ENCODE measurements around the gene RIN3. TPM values are rescaled to one million over a fixed set of nuclear protein-coding genes. Genes with fewer than 3 reads are reported as not detected.

Gene RIN3
- total RNA-seq, 4 donors from 2014 or later = 3.0 to 8.7 (median 7.5) TPM

- intact Hi-C loops (cut with DNase I; ENCODE audit: low total_unique reads) = no loop called here
- H3K4me3 ChIP-seq (ENCODE audit: low read depth, poor library complexity, severe bottlenecking) = no peak overlapping the region
- DNase-seq (ENCODE audit: low spot score in 2 of 2) = no peak
- 82 to 85% methylated on average over 4 of the region's 4 CpGs for WGBS, 2 donors
- TF ChIP-seq CTCF (IDR thresholded peaks at IDR 0.05) (no peak), POLR2A (IDR thresholded peaks at IDR 0.05) (no peak)
These were observed 42.7 kb downstream of the RIN3 start for GRCh38 chr14:92556255-92556741.

- WGBS, 2 donors = 81 to 89% methylated on average over 16 of the region's 16 CpGs
- DNase-seq (ENCODE audit: low spot score in 2 of 2) = no peak
- intact Hi-C loops (cut with DNase I; ENCODE audit: low total_unique reads) = no loop called here
- H3K4me3 ChIP-seq (ENCODE audit: low read depth, poor library complexity, severe bottlenecking) = no peak overlapping the region
- TF ChIP-seq CTCF (IDR thresholded peaks at IDR 0.05) (no peak), POLR2A (IDR thresholded peaks at IDR 0.05) (no peak)
These were observed 43.4 kb downstream of the RIN3 start for GRCh38 chr14:92556863-92557543.

GRCh38 chr14:92557544-92557912 is 43.9 kb downstream of the RIN3 start:
- H3K4me3 ChIP-seq (ENCODE audit: low read depth, poor library complexity, severe bottlenecking) = no peak overlapping the region
- no peak for DNase-seq (ENCODE audit: low spot score in 2 of 2)
- TF ChIP-seq POLR2A (IDR thresholded peaks at IDR 0.05) (no peak), CTCF (IDR thresholded peaks at IDR 0.05) (no peak)
- WGBS, 2 donors = 94 to 95% methylated on average over 4 of the region's 4 CpGs
- intact Hi-C loops (cut with DNase I; ENCODE audit: low total_unique reads) = no loop called here

GRCh38 chr14:92558319-92558718 is 44.7 kb downstream of the RIN3 start:
- H3K4me3 ChIP-seq (ENCODE audit: low read depth, poor library complexity, severe bottlenecking) = no peak overlapping the region
- WGBS, 2 donors = 73 to 88% methylated on average over 1 of the region's 1 CpG
- no peak for DNase-seq (ENCODE audit: low spot score in 2 of 2)
- intact Hi-C loops (cut with DNase I; ENCODE audit: low total_unique reads) = no loop called here
- TF ChIP-seq POLR2A (IDR thresholded peaks at IDR 0.05) (no peak), CTCF (IDR thresholded peaks at IDR 0.05) (no peak)

GRCh38 chr14:92559486-92559885 is 45.9 kb downstream of the RIN3 start:
- DNase-seq (ENCODE audit: low spot score in 2 of 2) = no peak
- H3K4me3 ChIP-seq (ENCODE audit: low read depth, poor library complexity, severe bottlenecking) = no peak overlapping the region
- TF ChIP-seq POLR2A (IDR thresholded peaks at IDR 0.05) (no peak), CTCF (IDR thresholded peaks at IDR 0.05) (no peak)
- 86 to 91% methylated on average over 4 of the region's 4 CpGs for WGBS, 2 donors
- intact Hi-C loops (cut with DNase I; ENCODE audit: low total_unique reads) = no loop called here
